HG03565 (cell line): ENCODE data around the gene RMC1.
"Not testable (repeated sequence)": the region's sequence is repeated elsewhere in the genome, so short reads cannot be mapped to it uniquely, and the experiment has no call there.

Source experiments
- ATAC-seq: cut with Tn5 transposase; IDR thresholded peaks from one replicate; pipeline ENCODE4 v1.9.1; 2021; ENCODE audit warnings: mild to moderate bottlenecking, moderate library complexity; ENCODE audit not compliant: unreplicated experiment

Gene RMC1

DNA sequence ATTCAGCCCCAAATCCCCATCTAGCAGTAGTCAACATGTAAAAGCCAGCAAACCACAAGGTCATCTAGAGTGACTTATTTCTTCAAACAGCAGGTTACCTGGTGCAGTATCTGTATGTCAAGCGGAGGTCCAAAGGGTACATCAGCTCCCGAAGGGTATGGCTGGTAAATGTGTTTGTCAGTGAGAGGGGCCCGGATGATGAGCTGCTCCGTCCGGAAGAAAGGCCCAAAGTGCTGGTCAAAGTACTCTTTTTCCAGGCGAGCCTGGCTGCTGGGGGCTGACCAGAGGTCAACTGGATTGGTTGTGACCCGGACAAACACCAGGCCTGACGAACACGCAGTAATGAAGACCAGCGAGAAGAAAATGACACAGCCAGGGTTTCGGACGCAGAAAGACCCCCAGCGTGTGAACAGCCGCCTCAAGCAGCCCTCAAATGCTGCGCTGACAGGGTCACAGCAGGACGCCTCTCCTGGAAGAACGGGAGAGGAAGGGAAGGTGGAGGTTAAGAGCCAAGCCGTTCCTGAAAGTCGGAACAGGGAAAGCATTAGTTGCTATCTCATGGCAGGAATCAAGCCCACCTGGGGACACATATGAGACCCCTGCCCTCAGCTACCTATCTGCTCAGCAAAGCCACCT, 53.0 kb downstream of the RMC1 start:
- ATAC-seq: no peak

DNA sequence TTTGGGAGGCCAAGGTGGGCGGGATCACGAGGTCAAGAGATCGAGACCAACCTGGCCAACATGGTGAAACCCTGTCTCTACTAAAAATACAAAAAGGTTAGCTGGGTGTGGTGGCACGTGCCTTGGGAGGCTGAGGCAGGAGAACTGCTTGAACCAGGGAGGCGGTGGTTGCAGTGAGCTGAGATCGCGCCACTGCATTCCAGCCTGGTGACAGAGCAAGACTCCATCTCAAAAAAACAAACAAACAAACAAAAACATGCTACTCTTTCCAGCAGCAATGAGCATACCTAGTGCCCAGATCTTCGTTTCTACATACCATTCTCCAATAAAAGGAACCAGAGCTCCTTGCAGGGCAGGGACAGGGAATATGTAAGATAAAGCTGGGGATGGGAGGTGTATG, 54.2 kb downstream of the RMC1 start:
- not testable (repeated sequence) for ATAC-seq

DNA sequence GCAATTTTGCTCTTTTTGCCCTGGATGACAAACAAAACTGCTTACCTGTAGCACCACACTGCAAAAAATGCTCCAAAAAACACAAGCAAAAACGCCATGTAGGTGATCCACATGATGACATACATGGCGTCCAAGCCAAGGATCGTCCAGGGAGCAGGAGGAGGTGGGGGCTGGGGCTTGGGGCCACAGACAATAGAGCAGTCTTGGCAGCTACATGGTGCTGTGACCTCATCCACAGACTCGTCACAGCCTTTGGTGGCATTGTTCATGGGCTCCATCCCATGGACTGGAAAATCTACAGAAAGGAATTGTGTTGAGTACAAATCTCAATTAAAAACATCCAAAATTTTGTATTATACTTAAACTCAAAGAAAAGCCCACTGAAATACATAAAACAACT, 56.9 kb downstream of the RMC1 start:
- ATAC-seq: no peak

DNA sequence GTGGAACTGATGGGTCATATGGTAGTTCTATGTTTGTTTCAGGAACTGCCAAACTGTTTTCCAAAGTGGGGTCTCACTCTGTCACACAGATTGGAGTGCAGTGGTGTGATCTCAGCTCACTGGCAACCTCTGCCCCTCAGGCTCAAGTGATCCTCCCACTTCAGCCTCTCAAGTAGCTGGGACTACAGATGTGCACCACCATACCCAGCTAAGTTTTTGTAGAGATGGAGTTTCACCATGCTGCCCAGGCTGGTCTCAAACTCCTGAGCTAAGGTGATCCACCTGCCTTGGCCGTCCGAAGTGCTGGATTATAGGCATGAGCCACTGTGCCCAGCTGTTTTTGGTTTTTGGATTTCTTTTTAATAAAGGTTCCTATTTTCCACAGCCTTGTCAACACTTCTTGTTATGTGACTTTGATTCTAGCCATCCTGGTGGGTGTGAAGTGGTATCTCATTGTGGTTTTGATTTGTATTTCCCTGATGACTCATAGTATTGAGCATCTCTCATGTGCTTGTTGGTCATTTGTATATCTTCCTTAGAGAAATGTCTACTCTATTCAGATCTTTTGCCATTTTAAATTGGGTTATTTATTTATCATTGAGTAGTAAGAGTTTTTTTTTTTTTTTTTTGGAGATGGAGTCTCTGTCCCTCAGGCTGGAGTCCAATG, 60.2 kb downstream of the RMC1 start:
- no peak for ATAC-seq

DNA sequence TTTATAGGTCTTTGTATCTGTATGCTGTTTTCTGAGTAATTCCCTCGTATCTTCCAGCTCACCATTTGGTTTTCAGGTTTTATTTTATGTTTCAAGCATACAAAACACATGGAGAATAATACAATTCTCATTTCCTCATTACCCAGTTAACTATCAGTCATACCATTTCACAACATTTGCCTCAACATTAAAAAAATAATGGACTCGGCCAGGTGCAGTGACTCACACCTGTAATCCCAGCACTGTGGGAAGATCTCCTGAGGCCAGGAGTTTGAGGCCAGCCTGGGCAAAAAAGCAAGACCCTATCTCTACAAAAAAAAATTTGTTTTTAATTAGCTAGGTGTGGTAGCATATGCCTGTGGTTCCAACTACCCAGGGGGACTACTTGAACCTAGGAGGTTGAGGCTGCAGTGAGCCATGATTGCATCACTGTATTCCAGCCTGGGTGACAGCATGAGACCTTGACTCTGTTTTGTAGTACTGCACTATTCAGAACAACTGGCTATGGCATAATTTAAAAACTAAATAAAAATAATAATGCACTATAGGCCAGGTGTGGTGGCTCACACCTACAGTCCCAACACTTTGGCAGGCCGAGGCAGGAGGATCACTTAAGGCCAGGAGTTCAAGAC, 62.7 kb downstream of the RMC1 start:
- ATAC-seq: no peak

DNA sequence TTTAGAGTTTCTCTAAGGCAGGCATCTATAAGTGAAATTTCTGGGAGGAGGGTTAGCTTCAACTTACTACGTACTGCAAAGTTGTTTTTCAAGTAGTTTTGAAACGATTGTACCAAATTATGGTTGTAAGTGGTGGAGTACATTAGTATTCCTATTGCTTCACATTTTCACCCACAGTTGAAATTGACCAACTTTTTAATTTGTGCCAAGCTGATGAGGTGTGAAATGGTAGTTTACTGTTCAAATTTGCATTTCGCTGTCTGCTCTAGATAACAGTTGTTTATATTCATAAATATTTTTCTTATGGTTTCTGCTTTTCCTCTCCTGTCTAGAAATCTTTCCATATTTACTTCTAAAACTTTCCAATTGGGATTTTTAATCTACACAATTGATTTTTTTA, 64.4 kb downstream of the RMC1 start:
- no peak for ATAC-seq

DNA sequence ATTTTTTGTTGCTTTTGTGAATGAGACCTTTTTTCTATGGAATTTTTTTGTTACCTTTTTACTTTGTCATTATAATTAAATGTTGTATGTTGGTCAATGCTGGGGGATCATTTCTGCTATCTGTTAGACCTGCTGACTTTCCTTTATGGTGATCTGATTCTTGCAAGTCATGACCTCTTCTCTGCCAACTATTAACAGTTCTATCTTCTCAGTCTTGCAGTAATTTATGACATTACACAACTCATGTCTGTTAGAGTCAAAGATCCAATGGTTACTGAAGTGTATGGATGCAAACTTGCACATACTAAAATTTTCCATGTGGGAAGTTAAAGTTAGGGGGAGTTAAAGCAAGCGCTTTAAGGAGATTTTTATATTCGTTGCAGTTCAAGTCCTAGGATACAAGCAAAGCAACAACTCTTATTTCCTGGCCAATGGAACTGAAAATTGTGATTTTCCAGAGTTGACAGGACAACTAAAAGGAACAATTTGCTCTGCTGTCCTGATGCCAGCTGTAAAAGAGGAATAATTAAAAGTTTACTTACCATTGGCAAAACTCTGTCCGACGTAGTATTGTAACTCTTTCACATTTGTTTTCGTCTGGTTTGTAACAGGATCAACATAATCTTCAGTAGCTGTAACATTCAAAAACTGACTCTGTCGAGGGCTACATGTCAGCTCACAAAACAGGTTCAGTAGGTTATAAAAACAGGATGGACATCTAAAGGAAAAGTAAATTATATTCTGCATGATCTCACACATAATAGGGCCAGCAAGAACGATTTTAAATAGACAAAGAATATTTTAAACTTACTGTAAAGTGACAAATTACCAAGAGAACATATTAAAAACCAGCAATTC, 65.2 kb downstream of the RMC1 start:
- no peak for ATAC-seq

DNA sequence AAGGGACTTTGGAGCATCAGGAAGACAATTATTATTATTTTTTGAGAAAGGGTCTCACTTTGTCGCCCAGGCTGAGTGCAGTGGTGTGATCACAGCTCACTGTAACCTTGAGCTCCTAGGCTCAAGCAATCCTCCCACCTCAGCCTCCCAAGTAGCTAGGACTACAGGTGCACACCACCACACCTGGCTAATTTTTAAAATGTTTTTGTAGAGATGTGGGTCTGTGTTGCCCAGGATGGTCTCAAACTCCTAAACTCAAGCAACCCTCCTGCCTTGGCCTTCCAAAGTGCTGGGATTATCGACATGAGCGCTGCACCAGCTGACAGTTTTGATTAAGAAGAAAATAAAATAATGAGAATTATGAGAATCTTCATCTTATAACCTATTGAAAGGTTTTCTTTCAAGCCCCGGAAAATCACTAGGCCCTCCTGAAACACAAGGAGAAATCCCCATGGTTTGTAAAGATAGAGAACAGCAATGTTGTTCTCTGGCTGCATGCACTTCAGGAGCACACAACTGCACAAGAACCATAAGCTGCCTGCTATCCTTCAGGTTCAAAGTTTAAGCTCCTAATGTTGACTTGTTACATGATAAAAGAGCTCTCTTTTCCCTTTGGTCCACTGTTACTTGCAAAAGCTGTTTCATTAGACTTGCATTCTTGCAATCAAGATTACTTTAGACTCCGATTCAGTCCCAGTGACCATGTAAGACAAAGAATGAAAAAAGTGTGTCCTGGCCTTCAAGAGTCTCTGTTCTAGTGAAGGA, 66.2 kb downstream of the RMC1 start:
- ATAC-seq: no peak

DNA sequence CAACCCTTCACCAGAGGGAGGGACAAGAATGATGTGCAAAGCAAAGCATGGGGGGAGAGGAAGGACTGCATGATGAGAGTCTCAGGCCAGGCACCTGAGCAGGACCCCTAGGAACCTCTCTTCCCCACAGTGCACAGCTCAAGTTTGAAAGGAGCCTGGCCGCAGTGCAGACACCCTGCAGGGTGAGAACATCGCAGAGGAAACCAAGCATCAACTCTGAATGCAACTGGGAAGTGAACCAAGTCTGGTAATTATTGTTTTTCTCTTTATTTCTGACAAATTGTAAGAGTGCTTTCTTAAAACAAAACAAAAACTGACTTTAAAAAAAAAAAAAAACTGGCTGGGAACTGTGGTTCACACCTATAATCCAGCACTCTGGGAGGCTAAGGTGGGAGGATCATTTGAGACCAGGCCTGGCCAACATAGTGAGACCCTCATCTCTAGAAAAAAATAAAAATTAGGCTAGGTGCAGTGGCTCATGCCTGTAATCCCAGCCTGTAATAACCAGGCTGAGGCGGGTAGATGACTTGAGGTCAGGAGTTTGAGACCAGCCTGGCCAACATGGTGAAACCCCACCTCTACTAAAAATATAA, 67.7 kb downstream of the RMC1 start:
- ATAC-seq: no peak

DNA sequence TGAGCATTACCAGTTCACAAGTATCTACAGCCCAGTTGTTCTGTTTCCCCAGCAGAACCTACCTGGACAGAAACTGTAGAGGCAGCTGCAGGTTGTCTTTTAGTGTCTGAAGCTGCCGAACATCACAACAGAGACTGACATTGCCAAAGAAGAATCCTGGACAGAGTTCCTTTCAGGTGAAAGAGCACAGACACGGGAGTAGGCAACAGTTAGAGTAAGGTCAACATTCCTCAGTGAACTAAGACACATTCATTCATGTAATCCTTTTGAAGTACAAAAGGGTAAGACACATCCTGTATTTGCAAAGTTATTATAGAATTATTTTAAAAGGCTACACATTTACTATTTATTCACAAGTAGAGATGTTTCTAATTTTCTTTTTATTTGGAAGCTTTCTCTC, 68.7 kb downstream of the RMC1 start:
- ATAC-seq: no peak

DNA sequence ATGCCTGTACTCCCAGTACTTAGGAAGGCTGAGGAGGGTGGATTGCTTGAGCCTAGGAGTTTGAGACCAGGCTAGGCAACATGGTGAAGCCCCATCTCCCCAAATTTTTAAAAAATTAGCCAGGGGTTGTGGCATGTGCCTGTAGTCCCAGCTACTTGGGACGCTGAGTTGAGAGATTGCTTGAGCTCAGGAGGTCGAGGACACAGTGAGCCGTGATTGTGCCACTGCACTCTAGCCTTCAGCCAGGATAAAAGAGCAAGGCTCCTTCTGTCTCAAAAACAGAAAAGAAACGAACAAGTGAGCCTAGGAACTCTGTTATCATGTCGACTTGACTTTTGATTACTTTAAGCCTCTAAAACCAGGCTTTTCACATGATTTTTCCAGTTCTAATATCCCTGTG, 69.3 kb downstream of the RMC1 start:
- ATAC-seq: no peak

DNA sequence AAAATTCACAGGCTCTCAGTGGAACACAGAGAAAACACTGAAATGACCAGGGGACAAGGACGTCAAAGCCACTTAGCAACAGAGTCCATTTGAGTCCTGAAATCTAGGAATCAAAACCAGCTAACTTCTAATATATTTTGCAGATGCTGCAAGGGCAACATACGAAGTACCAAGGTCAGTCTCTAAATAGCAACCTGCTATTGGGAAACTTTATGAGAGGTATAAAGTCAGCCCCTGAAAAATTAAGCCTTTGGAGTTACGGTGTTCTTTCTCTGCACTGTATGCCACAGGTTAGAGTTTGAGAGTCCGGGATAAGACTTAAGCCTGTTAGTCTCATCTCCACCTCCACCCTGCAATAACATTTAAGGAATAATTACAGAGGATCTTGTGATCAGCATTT, 69.7 kb downstream of the RMC1 start:
- ATAC-seq: no peak

DNA sequence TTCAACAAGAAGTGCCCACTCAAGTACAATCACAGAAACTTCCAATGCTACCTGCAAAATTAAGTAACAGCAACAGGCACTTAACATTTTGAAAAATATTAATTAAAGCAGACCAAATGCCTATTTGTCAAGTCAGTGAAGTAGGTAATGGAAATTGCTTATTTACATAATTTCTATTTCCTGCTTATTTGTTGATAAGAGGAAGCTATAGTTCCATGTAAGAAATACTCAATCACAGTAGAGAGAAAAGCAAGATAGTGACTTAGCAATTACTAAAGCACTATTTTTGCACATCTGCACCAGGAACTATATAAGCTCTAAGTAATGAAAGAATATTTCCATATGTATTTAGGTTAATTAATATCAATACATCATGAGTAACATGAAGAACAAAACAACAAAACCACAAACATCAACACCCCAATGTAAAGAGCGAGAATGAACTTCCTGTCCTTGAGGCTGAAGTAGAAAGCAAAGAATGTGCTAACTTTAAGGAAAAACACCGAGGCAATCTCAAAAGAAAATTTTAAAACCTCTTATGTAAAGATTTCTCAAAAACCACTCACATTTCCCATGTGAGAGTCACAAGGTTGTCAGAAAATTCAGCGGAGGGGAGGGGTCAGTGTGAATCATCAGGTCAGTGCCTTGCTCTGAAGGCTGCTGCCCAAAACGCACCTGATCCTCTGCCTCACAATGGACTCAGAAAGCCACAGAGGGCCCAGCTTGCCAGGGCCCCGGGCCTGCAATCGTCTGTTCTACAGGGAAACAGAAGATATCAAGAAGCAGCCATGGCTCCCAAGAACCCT, 70.5 kb downstream of the RMC1 start:
- ATAC-seq: no peak

DNA sequence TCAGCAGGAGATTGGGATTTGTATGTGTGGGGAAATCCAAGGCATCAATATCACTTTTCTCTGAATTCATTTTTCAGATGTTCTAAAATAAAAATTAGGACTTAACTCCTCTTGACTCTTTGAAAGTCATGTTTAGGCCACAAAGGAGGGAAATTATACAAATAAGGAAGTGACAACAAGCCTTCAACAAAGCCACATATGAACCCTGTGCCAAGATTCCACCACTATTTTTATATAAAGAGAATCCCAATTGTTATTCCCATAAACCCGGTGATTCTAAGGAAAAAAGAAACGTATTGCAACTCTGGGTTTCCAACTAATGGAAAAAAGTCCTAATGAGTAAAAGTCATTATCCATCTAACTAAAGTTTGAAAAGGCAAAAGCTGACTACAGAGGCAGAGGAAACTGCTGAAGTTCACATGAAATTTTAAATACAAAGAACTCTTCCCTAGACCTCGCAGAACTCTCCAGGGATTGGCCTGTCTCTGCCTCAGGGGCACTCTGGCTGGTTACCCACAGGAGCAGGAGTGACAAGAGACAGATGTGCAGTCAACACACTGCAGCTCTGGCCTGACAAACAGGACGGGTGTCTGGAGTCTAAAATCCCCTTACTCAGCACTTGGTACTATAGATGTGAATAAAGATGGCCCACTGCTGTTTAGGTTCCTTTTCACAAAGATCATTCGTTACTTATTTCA, 71.4 kb downstream of the RMC1 start:
- ATAC-seq: no peak

DNA sequence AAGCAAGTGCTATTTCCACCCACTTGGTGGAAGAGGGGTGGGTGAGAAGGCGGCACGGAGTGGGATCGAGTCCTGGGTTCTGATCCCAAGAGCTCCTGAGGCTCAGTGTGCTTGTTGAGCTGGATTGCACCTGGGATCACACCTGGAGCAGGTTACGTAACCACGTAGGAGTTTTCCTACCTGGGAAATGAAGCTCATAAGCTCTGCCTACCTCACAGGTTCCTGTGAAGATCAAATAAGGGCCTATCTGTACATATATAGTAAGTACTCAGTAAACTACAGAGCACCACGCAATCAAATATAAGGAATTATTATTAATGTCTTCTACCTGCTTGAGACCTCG, 72.0 kb downstream of the RMC1 start:
- no peak for ATAC-seq

DNA sequence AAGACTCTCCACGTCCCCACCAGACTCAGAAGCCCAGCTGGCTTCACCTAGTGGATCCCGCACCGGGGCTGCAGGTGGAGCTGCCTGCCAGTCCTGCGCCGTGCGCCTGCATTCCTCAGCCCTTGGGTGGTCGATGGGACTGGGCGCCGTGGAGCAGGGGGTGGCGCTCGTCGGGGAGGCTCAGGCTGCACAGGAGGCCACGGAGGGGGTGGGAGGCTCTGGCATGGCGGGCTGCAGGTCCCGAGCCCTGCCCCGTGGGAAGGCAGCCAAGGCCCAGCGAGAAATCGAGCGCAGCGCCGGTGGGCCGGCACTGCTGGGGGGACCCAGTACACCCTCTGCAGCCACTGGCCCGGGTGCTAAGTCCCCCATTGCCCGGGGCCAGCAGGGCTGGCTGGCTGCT, 74.2 kb downstream of the RMC1 start:
- ATAC-seq: not testable (repeated sequence)

DNA sequence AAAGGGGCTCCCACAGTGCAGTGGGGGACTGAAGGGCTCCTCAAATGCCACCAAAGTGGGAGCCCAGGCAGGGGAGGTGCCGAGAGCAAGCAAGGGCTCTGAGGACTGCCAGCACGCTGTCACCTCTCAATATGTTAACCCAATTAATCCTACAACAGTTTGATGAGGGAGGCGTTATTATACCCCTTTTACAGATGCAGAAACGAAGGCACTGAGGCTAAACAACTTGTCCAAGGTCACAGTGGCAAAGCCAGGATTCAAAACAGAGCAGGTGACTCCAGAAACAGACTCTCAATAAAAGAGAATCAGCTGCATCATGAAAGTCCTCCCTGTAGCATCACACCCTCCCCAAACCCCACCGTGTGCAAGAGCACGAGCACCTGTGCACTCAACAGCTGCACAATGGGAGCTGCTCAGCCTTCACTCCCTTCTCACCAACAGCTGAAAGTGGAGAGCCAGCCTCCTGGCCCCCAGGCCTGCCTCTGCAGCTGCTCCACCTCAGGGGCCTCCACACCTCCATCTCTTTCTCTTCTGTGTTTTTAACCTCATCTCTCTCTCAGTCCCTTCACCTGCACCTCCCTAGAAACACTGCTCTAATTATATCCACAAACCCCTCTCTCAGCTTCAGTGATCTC, 74.9 kb downstream of the RMC1 start:
- ATAC-seq: no peak

DNA sequence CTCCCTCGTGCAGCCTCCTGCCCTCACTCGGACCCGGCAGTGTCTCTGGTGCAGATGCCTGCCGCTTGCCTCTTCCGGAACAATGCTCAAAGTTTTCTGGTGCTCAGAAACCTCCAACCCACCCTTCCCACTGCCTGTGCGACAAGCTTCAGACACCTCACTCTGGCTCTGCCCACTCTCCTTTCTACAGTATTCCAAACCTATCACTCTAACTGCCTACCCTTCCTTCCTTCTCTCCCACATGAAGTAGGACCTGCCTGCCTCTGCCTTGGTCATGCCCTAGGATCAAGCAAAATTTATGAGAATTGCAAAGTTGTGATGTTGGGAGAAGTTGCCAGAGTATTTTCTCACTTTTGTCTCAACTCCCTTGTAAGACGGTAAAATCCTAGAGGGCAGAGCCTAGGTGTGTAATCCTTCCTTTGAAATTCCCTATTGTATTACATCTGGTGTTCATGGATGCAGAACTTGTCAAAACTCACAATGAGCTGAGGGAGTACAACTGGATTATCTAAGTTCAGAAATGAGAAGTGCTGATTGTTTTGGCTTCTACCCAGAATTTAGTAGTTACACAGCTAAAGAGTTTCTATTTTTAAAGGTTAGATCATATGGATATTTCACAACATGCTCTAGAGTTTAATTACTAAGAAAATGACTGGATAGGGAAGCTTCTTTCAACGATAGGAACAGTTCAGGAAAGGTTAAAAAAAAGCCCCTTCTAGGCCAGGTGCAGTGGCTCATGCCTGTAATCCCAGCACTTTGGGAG, 75.8 kb downstream of the RMC1 start:
- ATAC-seq: no peak
